HUES48 (cell line): ENCODE results near the gene KRTAP29-1.

ENCODE experiments used
- H3K27ac ChIP-seq: one replicate; pipeline ENCODE4 v1.7.0; 2013; ENCODE audit warnings: low read depth, low read length, inconsistent platforms
- H3K27me3 ChIP-seq: 2 replicates; pipeline ENCODE4 v1.6.1; 2013; ENCODE audit warnings: mild to moderate bottlenecking, low read length; ENCODE audit not compliant: control insufficient read depth, insufficient read depth
- H3K36me3 ChIP-seq: 2 replicates; pipeline ENCODE4 v1.6.1; 2013; ENCODE audit warnings: low read length; ENCODE audit not compliant: control insufficient read depth, insufficient read depth
- H3K4me1 ChIP-seq: 2 replicates; pipeline ENCODE4 v1.6.1; 2013; ENCODE audit warnings: mild to moderate bottlenecking, low read length; ENCODE audit not compliant: control insufficient read depth, insufficient read depth
- H3K4me3 ChIP-seq: 2 replicates; pipeline ENCODE4 v1.5.1; 2013; ENCODE audit warnings: mild to moderate bottlenecking, low read depth, low read length
- H3K9ac ChIP-seq: 2 replicates; pipeline ENCODE4 v1.6.1; 2013; ENCODE audit warnings: mild to moderate bottlenecking, low read depth, low read length, moderate library complexity
- H3K9me3 ChIP-seq: 2 replicates; pipeline ENCODE4 v1.6.1; 2013; ENCODE audit warnings: low read length; ENCODE audit not compliant: control insufficient read depth, insufficient read depth

Gene KRTAP29-1

DNA sequence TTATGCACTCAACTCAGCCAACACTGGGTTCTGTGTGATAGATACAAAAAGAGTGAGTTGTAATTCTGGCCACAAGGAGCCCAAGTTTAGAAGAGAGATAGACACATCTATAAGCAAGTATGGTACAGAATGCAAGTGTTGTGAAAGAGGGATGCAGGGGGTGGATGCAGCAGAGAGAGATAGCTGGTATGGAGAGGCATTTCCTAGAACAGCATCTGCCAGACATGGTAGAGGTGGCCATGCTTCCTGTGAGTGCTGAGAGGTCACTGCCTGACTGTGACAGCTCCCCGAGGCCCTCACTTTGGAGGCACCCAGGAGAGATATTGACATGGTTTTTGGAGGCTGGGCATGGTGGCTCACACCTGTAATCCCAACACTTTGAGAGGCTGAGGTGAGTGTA, 8.5 kb upstream of the KRTAP29-1 start:
- no peak overlapping the region for H3K27ac ChIP-seq
- no peaks in the 10 kb centered on the region for H3K27me3 ChIP-seq
- no peak overlapping the region for H3K9ac ChIP-seq
- no peak overlapping the region for H3K4me3 ChIP-seq
- H3K36me3 ChIP-seq = no peaks in the 10 kb centered on the region
- H3K4me1 ChIP-seq = no peaks in the 10 kb centered on the region
- H3K9me3 ChIP-seq = no peaks in the 10 kb centered on the region

DNA sequence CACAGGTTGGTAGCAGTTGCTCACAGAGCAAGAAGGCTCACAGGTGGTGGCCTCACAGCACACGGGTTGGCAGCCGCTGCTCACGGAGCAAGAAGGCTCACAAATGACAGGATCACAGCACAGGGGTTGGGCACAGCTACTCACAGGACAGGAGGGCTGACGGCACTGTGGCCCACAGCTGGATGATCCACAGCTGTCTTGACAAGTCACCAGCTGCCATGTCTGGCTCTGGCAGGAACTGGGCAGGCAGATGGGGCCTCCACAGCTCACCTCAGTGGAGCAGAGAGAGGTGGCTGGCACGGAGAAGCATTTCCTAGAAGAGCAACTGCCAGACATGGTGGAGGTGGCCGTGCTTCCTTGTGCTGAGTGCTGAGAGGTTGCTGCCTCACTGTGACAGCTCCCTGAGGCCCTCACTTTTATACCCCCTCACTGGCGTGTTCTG, 6.3 kb upstream of the KRTAP29-1 start, which contains the start of gene KRTAP16-1:
TSS of gene KRTAP16-1 (minus strand) at position 392 of the 442 bp plus-strand sequence. CDS start at position 336, 56 bp downstream.
- Histone ChIP-seq H3K9ac (no peak within 1 kb of the TSS), H3K4me3 (no peak within 1 kb of the TSS), H3K9me3 (no peaks in the 10 kb centered on the region), H3K4me1 (no peaks in the 10 kb centered on the region), H3K27ac (no peak within 1 kb of the TSS), H3K27me3 (no peaks in the 10 kb centered on the region), H3K36me3 (no peaks in the 10 kb centered on the region)

DNA sequence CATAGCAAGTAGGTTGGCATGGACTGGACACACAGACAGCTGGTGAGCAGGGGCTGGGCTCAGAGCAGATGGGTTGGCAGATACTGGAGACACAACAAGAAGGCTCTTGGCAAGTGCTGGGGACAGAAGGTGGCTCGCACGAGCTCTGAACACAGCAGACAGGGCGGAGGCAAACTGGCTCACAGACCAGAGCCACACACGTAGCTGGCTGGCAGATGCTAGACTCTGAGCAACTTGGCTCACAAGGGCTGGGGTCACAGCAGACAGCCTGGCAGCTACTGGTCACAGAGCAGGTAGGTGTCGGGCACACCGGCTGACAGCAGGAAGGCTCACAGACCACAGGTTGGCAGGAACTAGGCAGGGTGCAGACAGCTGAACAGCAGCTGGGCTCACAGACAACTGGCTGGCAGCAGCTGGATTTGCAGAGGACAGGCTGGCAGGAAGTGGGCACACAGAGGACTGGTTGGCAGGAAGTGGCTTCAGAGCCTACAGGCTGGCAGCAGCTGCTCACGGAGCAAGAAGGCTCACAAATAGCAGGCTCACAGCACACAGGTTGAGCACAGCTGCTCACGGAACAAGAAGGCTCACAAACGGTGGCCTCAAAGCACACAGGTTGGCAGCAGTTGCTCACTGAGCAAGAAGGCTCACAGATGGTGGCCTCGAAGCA, 5.7 kb upstream of the KRTAP29-1 start:
- Histone ChIP-seq H3K9ac (no peak overlapping the region), H3K4me1 (no peaks in the 10 kb centered on the region)

DNA sequence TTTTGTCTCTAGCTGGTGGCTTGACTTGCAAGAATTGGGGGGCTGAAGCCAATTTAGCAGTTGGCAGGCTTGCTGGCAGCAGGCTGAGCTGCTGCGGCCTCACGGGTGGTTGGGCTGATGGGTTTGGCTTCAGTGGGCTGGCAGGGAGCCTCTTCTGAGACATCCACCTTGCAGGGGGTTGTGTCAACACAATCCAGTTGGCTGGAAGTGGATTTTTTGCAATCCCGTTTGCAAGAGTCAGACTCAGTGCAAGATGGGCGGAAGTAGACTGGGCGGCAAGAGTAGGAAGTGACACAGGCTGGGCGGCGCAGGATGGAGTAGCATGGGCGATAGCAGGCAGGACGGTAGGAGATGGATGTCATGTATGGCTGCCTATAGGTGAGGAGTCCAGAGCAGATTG, 5.0 kb upstream of the KRTAP29-1 start:
- no peak overlapping the region for H3K4me3 ChIP-seq
- H3K9me3 ChIP-seq = no peaks in the 10 kb centered on the region
- no peaks in the 10 kb centered on the region for H3K36me3 ChIP-seq
- H3K27me3 ChIP-seq = no peaks in the 10 kb centered on the region
- H3K9ac ChIP-seq = no peak overlapping the region
- H3K27ac ChIP-seq = no peak overlapping the region
- no peaks in the 10 kb centered on the region for H3K4me1 ChIP-seq

More for the DNA sequence above, 5.7 kb upstream of the KRTAP29-1 start:
- no peaks in the 10 kb centered on the region for H3K27me3 ChIP-seq
- H3K4me3 ChIP-seq = no peak overlapping the region
- no peak overlapping the region for H3K27ac ChIP-seq
- H3K9me3 ChIP-seq = no peaks in the 10 kb centered on the region
- H3K36me3 ChIP-seq = no peaks in the 10 kb centered on the region

DNA sequence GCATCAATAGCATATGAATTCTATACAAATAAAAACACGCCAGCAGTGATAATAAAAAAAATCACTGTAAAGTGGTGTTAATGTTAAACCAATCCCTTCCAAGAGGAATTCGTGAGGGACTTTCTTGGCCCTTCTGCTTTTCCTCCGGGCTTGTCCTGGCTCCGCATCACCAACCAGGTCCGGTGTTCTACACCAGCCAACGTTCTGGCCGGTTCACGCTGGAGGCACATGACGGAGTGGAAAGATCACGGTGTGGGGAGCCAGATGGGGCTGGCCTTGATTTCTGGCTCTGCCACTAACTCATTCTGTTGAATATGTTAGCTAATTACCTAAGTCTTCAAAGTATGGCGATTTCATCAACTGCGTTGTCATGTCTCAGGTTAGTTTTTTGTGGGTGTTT, 1.4 kb upstream of the KRTAP29-1 start:
- Histone ChIP-seq H3K27me3 (no peaks in the 10 kb centered on the region), H3K9me3 (no peaks in the 10 kb centered on the region), H3K4me1 (no peaks in the 10 kb centered on the region), H3K4me3 (no peak overlapping the region), H3K27ac (no peak overlapping the region), H3K9ac (no peak overlapping the region), H3K36me3 (no peaks in the 10 kb centered on the region)

DNA sequence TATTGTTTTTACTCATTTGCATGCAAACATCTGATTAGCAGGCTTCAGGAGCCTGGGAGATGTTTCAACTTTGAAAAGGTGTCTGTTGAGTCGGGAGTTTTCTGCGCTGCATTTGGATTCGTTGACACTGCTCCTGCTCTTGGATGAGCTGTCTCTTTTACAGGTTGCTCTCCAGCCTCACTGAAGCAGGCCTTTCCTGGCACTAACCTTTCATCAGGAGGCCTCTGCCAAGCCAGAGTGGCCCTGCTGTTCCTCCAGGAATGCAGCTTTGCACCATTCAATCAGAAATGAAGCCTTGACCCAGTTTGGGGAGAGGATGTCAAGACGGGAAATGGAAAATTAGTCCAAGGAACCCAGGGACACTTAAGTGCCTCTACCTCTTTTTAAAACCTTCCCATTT, 330 bp upstream of the KRTAP29-1 start:
- Histone ChIP-seq H3K27ac (no peak overlapping the region), H3K27me3 (no peaks in the 10 kb centered on the region), H3K4me1 (no peaks in the 10 kb centered on the region), H3K36me3 (no peaks in the 10 kb centered on the region), H3K4me3 (no peak overlapping the region), H3K9ac (no peak overlapping the region), H3K9me3 (no peaks in the 10 kb centered on the region)

DNA sequence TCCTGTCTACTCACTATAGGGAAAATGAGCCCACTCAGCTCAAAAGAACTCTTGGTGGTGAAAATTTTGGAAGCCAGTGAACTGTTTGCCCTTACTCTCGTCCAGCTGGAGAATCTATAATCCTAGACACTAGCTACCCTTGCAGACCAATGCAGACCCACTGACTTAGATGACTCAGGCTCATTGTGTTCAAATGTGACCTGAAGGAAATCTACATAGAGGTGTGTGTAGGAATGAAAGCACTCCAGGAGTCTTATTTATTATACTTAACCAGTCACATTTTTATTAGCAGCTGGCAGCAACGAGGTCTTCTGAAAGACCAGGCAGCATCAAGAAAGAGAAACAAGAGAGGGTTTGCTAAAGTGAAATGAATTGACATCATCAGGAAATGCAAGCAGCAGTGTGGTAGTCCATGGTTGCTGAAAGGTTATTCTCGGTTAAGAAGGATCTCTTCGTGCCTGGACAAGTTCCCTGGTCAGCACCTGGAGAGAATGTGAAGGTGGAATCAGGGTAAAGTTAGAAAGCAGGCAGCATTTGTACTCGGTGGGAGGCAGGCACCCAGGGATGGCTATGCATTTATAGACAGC, 1.4 kb downstream of the KRTAP29-1 start:
- H3K4me1 ChIP-seq = no peaks in the 10 kb centered on the region
- no peak overlapping the region for H3K4me3 ChIP-seq
- no peaks in the 10 kb centered on the region for H3K36me3 ChIP-seq
- no peak overlapping the region for H3K9ac ChIP-seq
- H3K27me3 ChIP-seq = no peaks in the 10 kb centered on the region
- H3K9me3 ChIP-seq = no peaks in the 10 kb centered on the region
- no peak overlapping the region for H3K27ac ChIP-seq

DNA sequence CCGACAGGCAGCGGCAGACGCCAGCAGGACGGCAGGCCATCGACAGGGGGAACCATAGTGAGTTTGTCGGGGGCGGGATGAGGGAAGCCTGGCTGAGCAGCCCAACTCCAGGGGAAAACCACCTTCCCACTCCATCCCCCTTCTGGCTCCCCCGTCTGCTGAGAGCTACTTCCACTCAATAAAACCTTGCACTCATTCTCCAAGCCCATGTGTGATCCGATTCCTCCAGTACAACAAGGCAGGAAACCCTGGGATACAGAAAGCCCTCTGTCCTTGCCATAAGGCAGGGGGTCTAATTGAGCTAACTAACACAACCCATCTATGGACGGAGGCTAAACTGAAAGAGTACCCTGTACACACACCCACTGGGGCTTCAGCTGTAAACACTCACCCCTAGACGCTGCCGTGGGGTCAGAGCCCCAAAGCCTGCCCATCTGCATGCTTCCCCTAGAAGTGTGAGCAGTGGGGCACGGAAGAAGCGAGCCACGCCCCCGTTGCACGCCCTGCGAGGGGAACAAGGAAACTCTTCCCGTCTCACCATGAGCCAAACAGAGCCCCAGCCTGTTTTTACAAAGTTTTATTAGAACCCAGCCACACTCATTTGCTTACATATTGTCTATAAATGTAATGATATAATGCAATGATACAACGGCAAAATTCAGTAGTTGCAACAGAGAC, 4.1 kb downstream of the KRTAP29-1 start:
- Histone ChIP-seq H3K27me3 (no peaks in the 10 kb centered on the region), H3K4me1 (no peaks in the 10 kb centered on the region), H3K4me3 (no peak overlapping the region), H3K36me3 (no peaks in the 10 kb centered on the region), H3K27ac (no peak overlapping the region), H3K9me3 (no peaks in the 10 kb centered on the region), H3K9ac (no peak overlapping the region)

DNA sequence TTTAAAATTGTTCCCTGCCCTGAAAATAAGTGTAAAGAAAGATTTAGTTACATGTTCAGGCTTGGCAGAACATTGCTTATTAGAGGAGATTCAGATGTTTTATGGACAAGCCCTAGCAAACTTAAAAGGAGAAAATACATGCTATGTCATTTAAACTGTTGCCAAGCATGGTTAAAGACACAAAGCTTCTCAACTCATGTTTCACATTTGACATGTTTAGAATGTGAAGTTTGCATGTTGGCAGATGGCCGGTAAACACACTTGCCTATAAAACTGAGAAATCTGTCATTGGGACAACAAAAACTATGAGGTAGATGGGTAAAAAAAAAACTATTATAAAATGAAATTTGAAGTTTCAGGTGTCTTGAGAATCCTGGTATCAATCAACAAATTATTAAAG, 5.8 kb downstream of the KRTAP29-1 start:
- H3K36me3 ChIP-seq = no peaks in the 10 kb centered on the region
- H3K4me3 ChIP-seq = no peak overlapping the region
- H3K4me1 ChIP-seq = no peaks in the 10 kb centered on the region
- H3K9ac ChIP-seq = no peak overlapping the region
- H3K27ac ChIP-seq = no peak overlapping the region
- no peaks in the 10 kb centered on the region for H3K27me3 ChIP-seq
- H3K9me3 ChIP-seq = no peaks in the 10 kb centered on the region

DNA sequence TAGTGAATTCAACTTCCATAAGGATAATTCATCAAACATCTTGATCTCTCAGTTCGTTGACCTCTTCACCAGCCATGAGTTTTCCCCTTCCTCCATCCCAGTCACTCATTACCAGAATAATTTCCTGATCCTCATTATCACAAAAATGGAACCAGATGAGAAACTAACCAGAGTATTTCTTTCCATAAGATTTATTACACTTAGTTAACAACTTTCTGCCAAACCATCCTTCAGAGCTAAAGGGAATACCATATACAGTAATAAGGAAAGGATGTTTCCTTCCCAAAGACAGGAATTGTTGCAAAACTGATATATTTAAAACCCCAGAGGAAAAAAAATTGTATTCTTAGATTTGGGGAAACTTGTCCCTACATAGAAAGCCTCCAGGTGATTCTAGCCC, 8.6 kb downstream of the KRTAP29-1 start:
- no peaks in the 10 kb centered on the region for H3K9me3 ChIP-seq
- no peaks in the 10 kb centered on the region for H3K27me3 ChIP-seq
- no peak overlapping the region for H3K4me3 ChIP-seq
- H3K36me3 ChIP-seq = no peaks in the 10 kb centered on the region
- H3K9ac ChIP-seq = no peak overlapping the region
- H3K4me1 ChIP-seq = no peaks in the 10 kb centered on the region
- no peak overlapping the region for H3K27ac ChIP-seq

DNA sequence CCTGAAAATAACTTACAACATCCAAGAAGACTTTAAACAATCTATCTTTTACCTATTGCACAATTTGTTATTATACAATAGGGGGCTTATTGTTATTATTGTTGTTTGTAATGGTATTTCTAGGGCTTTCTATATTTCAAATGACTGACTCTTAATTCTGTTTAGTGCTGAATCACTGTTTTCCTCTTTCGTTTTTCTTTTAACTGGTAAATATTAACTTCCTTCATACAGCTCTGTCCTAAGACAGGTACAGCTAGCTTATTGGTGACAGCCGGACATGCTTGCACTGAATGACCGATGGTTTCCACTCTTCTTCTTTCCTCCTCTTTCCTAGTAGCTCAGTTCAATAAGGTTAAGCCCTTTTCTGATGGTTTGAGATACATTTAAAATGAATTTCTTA, 15.6 kb downstream of the KRTAP29-1 start:
- H3K27me3 ChIP-seq = no peaks in the 10 kb centered on the region
- no peaks in the 10 kb centered on the region for H3K36me3 ChIP-seq
- H3K27ac ChIP-seq = no peak overlapping the region
- H3K9ac ChIP-seq = no peak overlapping the region
- H3K4me3 ChIP-seq = no peak overlapping the region
- peaks cover 15% of the 10 kb centered on the region for H3K4me1 ChIP-seq
- no peaks in the 10 kb centered on the region for H3K9me3 ChIP-seq
